ENCODE results near the gene HGF.

- TF ChIP-seq POLR2A (IDR thresholded peaks at IDR 0.05; ENCODE audit: low read depth, low read length) = no peak
- no peak for TF ChIP-seq POLR2AphosphoS5 (IDR thresholded peaks at IDR 0.05; ENCODE audit: low read length)
- TF ChIP-seq CTCF (IDR thresholded peaks at IDR 0.05 in 2 of 3, conservative IDR thresholded peaks at IDR 0.05 in 1 of 3; ENCODE audit: control insufficient read depth in 2 of 3, extremely low read depth in 1 of 3, insufficient read depth in 1 of 3, low read depth in 3 of 3, low read length in 3 of 3) = no peak
- TF ChIP-seq USF2 (IDR thresholded peaks at IDR 0.05; ENCODE audit: borderline replicate concordance, low read depth, low read length) = no peak
Observed at GRCh38 chr7:81665236-81665635, 104.6 kb downstream of the HGF start.

All from GM12878 (cell line).